GM23248 (cell line): ENCODE measurements around the gene SMOC2. TPM values are rescaled to one million over a fixed set of nuclear protein-coding genes. Genes with fewer than 3 reads are reported as not detected.

Experiments used
- DNase-seq: peaks from one replicate; pipeline ENCODE4 v3.0.0-alpha.2; 2015
- H2AFZ ChIP-seq: fragments of 200-600 bp; sonication (generic); 2 replicates; pipeline ENCODE4 v1.6.1; 2016; ENCODE audit warnings: antibody characterized with exemption
- H3F3A ChIP-seq: fragments of 200-600 bp; sonication (generic); 2 replicates; pipeline ENCODE4 v1.6.1; 2016; ENCODE audit warnings: mild to moderate bottlenecking, antibody characterized with exemption, mixed run types; ENCODE audit not compliant: insufficient read depth
- H3K27ac ChIP-seq: fragments of 200-600 bp; sonication (generic); 2 replicates; pipeline ENCODE4 v1.5.1; 2016; ENCODE audit warnings: mild to moderate bottlenecking
- H3K27me3 ChIP-seq: fragments of 200-600 bp; sonication (generic); replicated peaks from 2 replicates; pipeline ENCODE4 v1.6.1; 2016; ENCODE audit warnings: mild to moderate bottlenecking; ENCODE audit not compliant: insufficient read depth
- H3K36me3 ChIP-seq: fragments of 200-600 bp; sonication (generic); 2 replicates; pipeline ENCODE4 v1.6.1; 2016; ENCODE audit warnings: low read depth, mild to moderate bottlenecking
- H3K4me1 ChIP-seq: fragments of 200-600 bp; sonication (generic); 2 replicates; pipeline ENCODE4 v1.6.1; 2016; ENCODE audit warnings: mild to moderate bottlenecking; ENCODE audit not compliant: insufficient read depth
- H3K4me2 ChIP-seq: fragments of 200-600 bp; sonication (generic); one replicate; pipeline ENCODE4 v1.6.1; 2016; ENCODE audit warnings: mild to moderate bottlenecking; ENCODE audit not compliant: unreplicated experiment
- H3K4me3 ChIP-seq: fragments of 200-600 bp; sonication (generic); 2 replicates; pipeline ENCODE4 v1.5.1; 2016; ENCODE audit warnings: mild to moderate bottlenecking
- H3K79me2 ChIP-seq: fragments of 200-600 bp; sonication (generic); 2 replicates; pipeline ENCODE4 v1.6.1; 2016; ENCODE audit warnings: mild to moderate bottlenecking; ENCODE audit not compliant: insufficient read depth
- H3K9ac ChIP-seq: fragments of 200-600 bp; sonication (generic); 2 replicates; pipeline ENCODE4 v1.6.1; 2016; ENCODE audit warnings: mild to moderate bottlenecking
- H3K9me2 ChIP-seq: fragments of 200-600 bp; sonication (generic); 2 replicates; pipeline ENCODE4 v1.6.1; 2016; ENCODE audit warnings: mixed run types, mild to moderate bottlenecking, moderate library complexity; ENCODE audit not compliant: insufficient read depth
- H3K9me3 ChIP-seq: fragments of 200-600 bp; sonication (generic); one replicate; pipeline ENCODE4 v1.6.1; 2017; ENCODE audit warnings: low read depth
- H4K20me1 ChIP-seq: fragments of 200-600 bp; sonication (generic); 2 replicates; pipeline ENCODE4 v1.6.0; 2016; ENCODE audit not compliant: insufficient read depth
- EZH2 ChIP-seq: fragments of 200-600 bp; sonication (generic); IDR thresholded peaks from 2 replicates; pipeline ENCODE4 v1.6.1; 2018; ENCODE audit warnings: antibody characterized with exemption, mild to moderate bottlenecking; ENCODE audit not compliant: insufficient read depth, poor library complexity, severe bottlenecking
- EZH2phosphoT487 ChIP-seq: fragments of 200-600 bp; sonication (generic); IDR thresholded peaks from 2 replicates; pipeline ENCODE4 v1.6.1; 2018; ENCODE audit warnings: antibody characterized with exemption, moderate library complexity, mild to moderate bottlenecking, low read depth; ENCODE audit not compliant: insufficient read depth
- WGBS, 2 experiments: methylation state at CpG; one replicate each; pipeline ENCODE4 v1.1.6; 2015 to 2017; ENCODE audit warnings: low lambda C conversion rate in 2 of 2, low coverage in 1 of 2; ENCODE audit errors: missing lambda C conversion rate in 2 of 2; 5-methylcytosine and 5-hydroxymethylcytosine counted together
- in situ Hi-C: fragments of 300-500 bp; cut with MboI; formaldehyde crosslinking; loops from 2 replicates; pipeline ENCODE4 v1.15.0; 2020
- polyA plus RNA-seq: library from polyadenylated mRNA; unstranded; fragments of >200 nt; fragmentation: Nextera tagmentation; extraction: Ambion mirVana; gene quantifications from 2 replicates; pipeline ENCODE4 v1.2.1, GENCODE V29; 2016
- total RNA-seq: library from RNA; depleted of rRNA; stranded (reverse); fragments of >200 nt; shearing (Covaris generic); gene quantifications from 2 replicates; pipeline ENCODE4 v1.2.3, GENCODE V29; 2014

Gene SMOC2
- total and polyA plus RNA-seq, 2 experiments from 2014 or later = not detected

DNA sequence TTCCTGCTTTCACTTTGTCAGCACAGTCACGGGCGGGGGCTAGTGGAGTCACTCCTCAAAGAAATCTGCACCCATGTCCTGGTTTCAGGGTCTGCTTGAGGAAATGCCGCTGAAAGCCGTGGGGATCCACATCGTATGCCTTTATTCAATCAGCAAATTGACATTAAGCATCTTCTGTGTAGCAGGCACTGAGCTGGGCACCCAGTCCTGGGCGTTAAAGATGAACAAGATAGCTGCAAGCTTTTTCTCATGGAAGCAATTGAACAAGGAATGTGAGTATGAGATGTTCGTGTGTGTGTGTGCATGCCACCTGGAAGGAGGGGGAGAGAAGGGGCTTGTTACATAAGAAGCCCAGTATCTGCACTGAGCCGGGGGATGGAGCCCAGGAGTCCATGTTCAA, 243.9 kb downstream of the SMOC2 start:
- H3K4me2 ChIP-seq = no peak overlapping the region
- no peak overlapping the region for H2AFZ ChIP-seq
- 44 to 47% methylated on average over 8 of the region's 8 CpGs for WGBS, 2 experiments
- no peaks in the 10 kb centered on the region for H3K79me2 ChIP-seq
- no peaks in the 10 kb centered on the region for H3K9me2 ChIP-seq
- H3K9me3 ChIP-seq = no peaks in the 10 kb centered on the region
- no peak overlapping the region for H3K9ac ChIP-seq
- H3K27ac ChIP-seq = no peak overlapping the region
- H3F3A ChIP-seq = no peaks in the 10 kb centered on the region
- H3K4me3 ChIP-seq = no peak overlapping the region
- no peaks in the 10 kb centered on the region for H3K27me3 ChIP-seq
- no peaks in the 10 kb centered on the region for H3K36me3 ChIP-seq
- in situ Hi-C loops = no loop called here
- no peaks in the 10 kb centered on the region for H4K20me1 ChIP-seq
- no peak for DNase-seq
- no peaks in the 10 kb centered on the region for H3K4me1 ChIP-seq
- TF ChIP-seq EZH2phosphoT487 = no peak
- no peak for TF ChIP-seq EZH2

- Histone ChIP-seq H3K27ac (no peak overlapping the region), H3K9me2 (no peaks in the 10 kb centered on the region), H3K27me3 (no peaks in the 10 kb centered on the region), H3K4me3 (no peak overlapping the region), H3K9ac (no peak overlapping the region), H3K9me3 (no peaks in the 10 kb centered on the region), H3K4me1 (no peaks in the 10 kb centered on the region), H3F3A (no peaks in the 10 kb centered on the region), H2AFZ (no peak overlapping the region), H3K36me3 (no peaks in the 10 kb centered on the region), H4K20me1 (no peaks in the 10 kb centered on the region), H3K4me2 (no peak overlapping the region), H3K79me2 (no peaks in the 10 kb centered on the region)
- TF ChIP-seq EZH2 (no peak), EZH2phosphoT487 (no peak)
- in situ Hi-C loops = no loop called here
- WGBS, 2 experiments = 56 to 59% methylated on average over 25 of the region's 25 CpGs
- DNase-seq = no peak
Observed at GRCh38 chr6:168686029-168686738, 245.2 kb downstream of the SMOC2 start.

GRCh38 chr6:168686831-168687730, 246.1 kb downstream of the SMOC2 start:
- H3K36me3 ChIP-seq = no peaks in the 10 kb centered on the region
- no peak for DNase-seq
- no peaks in the 10 kb centered on the region for H3F3A ChIP-seq
- no peaks in the 10 kb centered on the region for H3K4me1 ChIP-seq
- no peak overlapping the region for H3K4me3 ChIP-seq
- H3K4me2 ChIP-seq = no peak overlapping the region
- no peaks in the 10 kb centered on the region for H4K20me1 ChIP-seq
- TF ChIP-seq EZH2 (no peak), EZH2phosphoT487 (no peak)
- no peaks in the 10 kb centered on the region for H3K9me3 ChIP-seq
- in situ Hi-C loops = no loop called here
- no peak overlapping the region for H3K27ac ChIP-seq
- no peaks in the 10 kb centered on the region for H3K27me3 ChIP-seq
- no peak overlapping the region for H3K9ac ChIP-seq
- no peak overlapping the region for H2AFZ ChIP-seq
- 36 to 43% methylated on average over 14 of the region's 14 CpGs for WGBS, 2 experiments
- H3K9me2 ChIP-seq = no peaks in the 10 kb centered on the region
- H3K79me2 ChIP-seq = no peaks in the 10 kb centered on the region

DNA sequence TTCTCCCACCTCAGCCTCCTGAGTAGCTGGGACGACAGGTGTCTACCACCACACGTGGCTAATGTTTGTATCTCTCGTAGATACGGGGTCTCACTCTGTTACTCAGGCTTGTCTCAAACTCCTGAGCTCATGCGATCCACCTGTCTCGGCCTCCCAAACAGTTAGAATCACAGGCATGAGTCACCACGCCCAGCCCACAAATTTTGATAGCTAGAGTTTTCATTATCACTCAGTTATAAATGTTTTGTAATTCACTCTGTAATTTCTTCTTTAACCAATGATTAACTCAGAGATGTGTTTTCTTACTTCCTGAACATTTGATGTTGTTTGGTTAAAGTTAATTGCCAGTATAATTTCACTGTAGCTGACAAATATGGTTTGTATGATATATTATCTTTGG, 249.3 kb downstream of the SMOC2 start:
- Histone ChIP-seq H2AFZ (no peak overlapping the region), H3K27me3 (no peaks in the 10 kb centered on the region), H3K9ac (no peak overlapping the region), H3K36me3 (no peaks in the 10 kb centered on the region), H3K9me3 (no peaks in the 10 kb centered on the region), H3K79me2 (no peaks in the 10 kb centered on the region), H3F3A (no peaks in the 10 kb centered on the region), H3K27ac (no peak overlapping the region), H3K4me1 (no peaks in the 10 kb centered on the region), H3K4me2 (no peak overlapping the region), H3K4me3 (no peak overlapping the region), H3K9me2 (no peaks in the 10 kb centered on the region), H4K20me1 (no peaks in the 10 kb centered on the region)
- in situ Hi-C loops = no loop called here
- TF ChIP-seq EZH2phosphoT487 = no peak
- no peak for TF ChIP-seq EZH2
- 49 to 50% methylated on average over 7 of the region's 7 CpGs for WGBS, 2 experiments
- DNase-seq = no peak
